ENCODE measurements around the gene WDR59. TPM values are rescaled to one million over a fixed set of nuclear protein-coding genes. Genes with fewer than 3 reads are reported as not detected.
A peak's percentile ranks its signal among the peaks of the same experiment; 100 is the strongest.

The WDR59 gene
- polyA plus RNA-seq, 1 of the 3 experiments (the other 2 are of a cell fraction), result 48.2 TPM

DNA sequence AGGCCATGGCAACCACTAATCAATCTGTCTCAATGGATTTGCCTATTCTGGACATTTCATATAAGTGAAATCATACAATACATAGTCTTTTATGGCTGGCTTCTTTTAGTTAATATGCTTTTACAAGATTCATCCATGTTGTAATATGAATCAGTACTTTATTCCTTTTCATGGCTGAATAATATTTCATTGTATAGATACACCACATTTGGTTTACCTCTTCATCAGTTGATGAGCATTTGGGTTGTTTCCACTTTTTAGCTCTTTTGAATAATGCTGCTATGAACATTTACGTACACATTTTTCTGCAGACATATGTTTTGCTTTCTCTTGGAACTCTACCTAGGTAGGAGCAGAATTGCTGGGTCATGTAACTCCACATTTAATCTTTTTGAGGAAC, 11.1 kb upstream of the WDR59 start:
- no peak overlapping the region for H3K27ac ChIP-seq (ENCODE audit: low read depth in 2 of 2, low read length in 1 of 2)
- H3K9me2 ChIP-seq, result no peaks in the 10 kb centered on the region
- no peak overlapping the region for H2AFZ ChIP-seq (ENCODE audit: low read depth)
- no peak overlapping the region for H3K4me3 ChIP-seq (ENCODE audit: low read depth in 2 of 2, low read length in 1 of 2)
- H3K4me1 ChIP-seq (ENCODE audit: control insufficient read depth in 1 of 2, insufficient read depth in 2 of 2, low read depth in 1 of 2, low read length in 1 of 2), result peaks cover 0 to 12% of the 10 kb centered on the region in 2 experiments; a peak in 2 of 4 replicates
- H3K79me2 ChIP-seq (ENCODE audit: insufficient read depth), result peaks cover 19% of the 10 kb centered on the region
- DNase-seq, result no peak
- 94% methylated on average over 1 of the region's 1 CpG for WGBS (ENCODE audit: low lambda C conversion rate)
- no peaks in the 10 kb centered on the region for H3K36me3 ChIP-seq (replicated peaks in 1 of 2; ENCODE audit: control insufficient read depth in 1 of 2, insufficient read depth in 2 of 2, low read length in 1 of 2)
- no peaks in the 10 kb centered on the region for H3K27me3 ChIP-seq (ENCODE audit: insufficient read depth)
- H3K9ac ChIP-seq, result no peak overlapping the region
- CTCF ChIA-PET, result interaction anchor here (3.7 to 6.2 kb wide), 2 partner anchors 9 to 115 kb away, joined by 32 to 182 read pairs; partner anchors contain the start of gene WDR59
- peaks cover 8% of the 10 kb centered on the region for H3F3A ChIP-seq (replicated peaks; ENCODE audit: insufficient read depth)
- TF ChIP-seq TCF12 (IDR thresholded peaks at IDR 0.05) (no peak), NFIC (IDR thresholded peaks at IDR 0.05; ENCODE audit: borderline replicate concordance) (no peak), ELF1 (IDR thresholded peaks at IDR 0.05) (no peak), GATA2 (CRISPR knock-in tag; IDR thresholded peaks at IDR 0.05) (no peak)
- TF ChIP-seq, protein P1, sequence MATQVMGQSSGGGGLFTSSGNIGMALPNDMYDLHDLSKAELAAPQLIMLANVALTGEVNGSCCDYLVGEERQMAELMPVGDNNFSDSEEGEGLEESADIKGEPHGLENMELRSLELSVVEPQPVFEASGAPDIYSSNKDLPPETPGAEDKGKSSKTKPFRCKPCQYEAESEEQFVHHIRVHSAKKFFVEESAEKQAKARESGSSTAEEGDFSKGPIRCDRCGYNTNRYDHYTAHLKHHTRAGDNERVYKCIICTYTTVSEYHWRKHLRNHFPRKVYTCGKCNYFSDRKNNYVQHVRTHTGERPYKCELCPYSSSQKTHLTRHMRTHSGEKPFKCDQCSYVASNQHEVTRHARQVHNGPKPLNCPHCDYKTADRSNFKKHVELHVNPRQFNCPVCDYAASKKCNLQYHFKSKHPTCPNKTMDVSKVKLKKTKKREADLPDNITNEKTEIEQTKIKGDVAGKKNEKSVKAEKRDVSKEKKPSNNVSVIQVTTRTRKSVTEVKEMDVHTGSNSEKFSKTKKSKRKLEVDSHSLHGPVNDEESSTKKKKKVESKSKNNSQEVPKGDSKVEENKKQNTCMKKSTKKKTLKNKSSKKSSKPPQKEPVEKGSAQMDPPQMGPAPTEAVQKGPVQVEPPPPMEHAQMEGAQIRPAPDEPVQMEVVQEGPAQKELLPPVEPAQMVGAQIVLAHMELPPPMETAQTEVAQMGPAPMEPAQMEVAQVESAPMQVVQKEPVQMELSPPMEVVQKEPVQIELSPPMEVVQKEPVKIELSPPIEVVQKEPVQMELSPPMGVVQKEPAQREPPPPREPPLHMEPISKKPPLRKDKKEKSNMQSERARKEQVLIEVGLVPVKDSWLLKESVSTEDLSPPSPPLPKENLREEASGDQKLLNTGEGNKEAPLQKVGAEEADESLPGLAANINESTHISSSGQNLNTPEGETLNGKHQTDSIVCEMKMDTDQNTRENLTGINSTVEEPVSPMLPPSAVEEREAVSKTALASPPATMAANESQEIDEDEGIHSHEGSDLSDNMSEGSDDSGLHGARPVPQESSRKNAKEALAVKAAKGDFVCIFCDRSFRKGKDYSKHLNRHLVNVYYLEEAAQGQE (IDR thresholded peaks at IDR 0.05; ENCODE audit: low read depth, low read length), result no peak
- TF ChIP-seq, protein P2, sequence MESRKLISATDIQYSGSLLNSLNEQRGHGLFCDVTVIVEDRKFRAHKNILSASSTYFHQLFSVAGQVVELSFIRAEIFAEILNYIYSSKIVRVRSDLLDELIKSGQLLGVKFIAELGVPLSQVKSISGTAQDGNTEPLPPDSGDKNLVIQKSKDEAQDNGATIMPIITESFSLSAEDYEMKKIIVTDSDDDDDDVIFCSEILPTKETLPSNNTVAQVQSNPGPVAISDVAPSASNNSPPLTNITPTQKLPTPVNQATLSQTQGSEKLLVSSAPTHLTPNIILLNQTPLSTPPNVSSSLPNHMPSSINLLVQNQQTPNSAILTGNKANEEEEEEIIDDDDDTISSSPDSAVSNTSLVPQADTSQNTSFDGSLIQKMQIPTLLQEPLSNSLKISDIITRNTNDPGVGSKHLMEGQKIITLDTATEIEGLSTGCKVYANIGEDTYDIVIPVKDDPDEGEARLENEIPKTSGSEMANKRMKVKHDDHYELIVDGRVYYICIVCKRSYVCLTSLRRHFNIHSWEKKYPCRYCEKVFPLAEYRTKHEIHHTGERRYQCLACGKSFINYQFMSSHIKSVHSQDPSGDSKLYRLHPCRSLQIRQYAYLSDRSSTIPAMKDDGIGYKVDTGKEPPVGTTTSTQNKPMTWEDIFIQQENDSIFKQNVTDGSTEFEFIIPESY (IDR thresholded peaks at IDR 0.05; ENCODE audit: borderline replicate concordance, low read depth), result no peak
- TF ChIP-seq, protein P3, sequence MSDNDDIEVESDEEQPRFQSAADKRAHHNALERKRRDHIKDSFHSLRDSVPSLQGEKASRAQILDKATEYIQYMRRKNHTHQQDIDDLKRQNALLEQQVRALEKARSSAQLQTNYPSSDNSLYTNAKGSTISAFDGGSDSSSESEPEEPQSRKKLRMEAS (IDR thresholded peaks at IDR 0.05; ENCODE audit: low read depth), result no peak
- POLR2A ChIA-PET, result interaction anchor here (0.6 kb wide), 1 partner anchor 11 kb away, joined by 3 read pairs; the partner anchor contains the start of gene WDR59
- H3K9me3 ChIP-seq, result no peaks in the 10 kb centered on the region
- H4K20me1 ChIP-seq (ENCODE audit: insufficient read depth), result peaks cover 13% of the 10 kb centered on the region
- H3K4me2 ChIP-seq, result no peak overlapping the region

DNA sequence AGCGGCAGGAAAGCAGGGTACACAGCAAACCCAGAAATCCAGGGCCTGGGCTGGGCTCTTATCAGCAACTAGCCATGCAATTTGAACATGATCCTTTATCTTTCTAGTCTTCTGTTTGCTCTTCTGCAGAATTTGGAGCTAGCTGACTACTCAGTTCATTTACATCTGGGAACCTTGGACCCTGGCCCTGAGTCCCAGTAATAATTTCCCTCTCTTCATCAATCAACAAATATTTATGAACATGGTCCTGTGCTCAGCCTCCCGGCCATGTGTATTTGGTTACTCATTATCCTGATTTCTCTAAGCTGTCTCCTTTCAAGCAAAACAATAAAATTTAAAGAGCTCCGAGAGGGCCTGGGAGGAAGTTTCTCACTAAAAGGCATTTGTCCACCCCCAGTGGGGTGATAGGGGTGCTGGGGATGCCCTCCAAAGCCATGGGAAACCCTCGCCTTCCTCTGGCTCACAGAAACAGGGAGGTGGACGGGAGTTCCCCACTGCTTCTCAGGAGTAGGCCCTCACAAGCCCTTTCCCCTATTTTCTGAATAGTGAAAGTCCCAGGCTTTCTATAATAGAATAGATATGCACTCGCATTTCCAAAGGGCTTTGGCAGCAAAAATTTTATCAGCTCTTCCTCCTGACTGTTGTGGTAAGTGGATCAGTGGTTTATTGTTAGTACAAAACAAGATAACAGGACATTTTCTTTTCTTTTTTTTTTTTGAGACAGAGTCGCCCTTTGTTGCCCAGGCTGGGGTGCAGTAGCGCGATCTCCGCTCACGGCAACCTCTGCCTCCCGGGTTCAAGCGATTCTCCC, 6.9 kb upstream of the WDR59 start:
- CTCF ChIA-PET, result interaction anchor here (3.7 kb wide), 1 partner anchor 119 kb away, joined by 24 read pairs; no protein-coding TSS in a partner anchor
- no peak overlapping the region for H3K27ac ChIP-seq (ENCODE audit: low read depth in 2 of 2, low read length in 1 of 2)
- H3K4me3 ChIP-seq (ENCODE audit: low read depth in 2 of 2, low read length in 1 of 2), result no peak overlapping the region
- 77% methylated on average over 13 of the region's 13 CpGs for WGBS (ENCODE audit: low lambda C conversion rate)
- no peak overlapping the region for H3K4me2 ChIP-seq
- POLR2A ChIA-PET, result no interaction called here
- peaks cover 3% of the 10 kb centered on the region for H3F3A ChIP-seq (replicated peaks; ENCODE audit: insufficient read depth)
- no peak overlapping the region for H2AFZ ChIP-seq (ENCODE audit: low read depth)
- TF ChIP-seq RXRA (IDR thresholded peaks at IDR 0.05; ENCODE audit: borderline replicate concordance, low read depth), result no peak
- TF ChIP-seq TCF12 (IDR thresholded peaks at IDR 0.05), result no peak
- TF ChIP-seq CHD2 (IDR thresholded peaks at IDR 0.05; ENCODE audit: low read length, partially characterized antibody), result no peak
- TF ChIP-seq RCOR1 (IDR thresholded peaks at IDR 0.05; ENCODE audit: low read length), result no peak
- TF ChIP-seq YY1 (IDR thresholded peaks at IDR 0.05; ENCODE audit: low read depth), result no peak
- no peak for TF ChIP-seq FOXJ3 (CRISPR knock-in tag; IDR thresholded peaks at IDR 0.05)
- TF ChIP-seq EP300 (IDR thresholded peaks at IDR 0.05; ENCODE audit: borderline replicate concordance in 1 of 2, low read depth in 1 of 2, low read length in 1 of 2), result no peak
- TF ChIP-seq SMC3 (IDR thresholded peaks at IDR 0.05; ENCODE audit: low read depth, low read length), result no peak
- H4K20me1 ChIP-seq (ENCODE audit: insufficient read depth), result no peaks in the 10 kb centered on the region
- H3K9me3 ChIP-seq, result no peaks in the 10 kb centered on the region
- H3K36me3 ChIP-seq (replicated peaks in 1 of 2; ENCODE audit: control insufficient read depth in 1 of 2, insufficient read depth in 2 of 2, low read length in 1 of 2), result no peaks in the 10 kb centered on the region
- no peaks in the 10 kb centered on the region for H3K9me2 ChIP-seq
- no peaks in the 10 kb centered on the region for H3K79me2 ChIP-seq (ENCODE audit: insufficient read depth)
- peaks cover 0 to 2% of the 10 kb centered on the region in 2 experiments; a peak in 1 of 4 replicates for H3K4me1 ChIP-seq (ENCODE audit: control insufficient read depth in 1 of 2, insufficient read depth in 2 of 2, low read depth in 1 of 2, low read length in 1 of 2)
- H3K27me3 ChIP-seq (ENCODE audit: insufficient read depth), result no peaks in the 10 kb centered on the region
- no peak overlapping the region for H3K9ac ChIP-seq
- peak; percentile 32 for DNase-seq
